Testis (tissue), 3 donors: ENCODE data around the gene CDKN2D. TPM values are rescaled to one million over a fixed set of nuclear protein-coding genes. Genes with fewer than 3 reads are reported as not detected.
"Not testable (repeated sequence)": the region's sequence is repeated elsewhere in the genome, so short reads cannot be mapped to it uniquely, and the experiment has no call there.

Experiments
- DNase-seq: peaks from one replicate; pipeline ENCODE4 v3.0.0-alpha.2; 2019
- H3K27ac ChIP-seq, 2 donors: fragments of 200-600 bp; sonication (generic); one replicate each; pipeline ENCODE4 v1.5.1; 2019
- H3K27me3 ChIP-seq: fragments of 200-600 bp; sonication (generic); one replicate; pipeline ENCODE4 v1.5.1; 2019
- H3K36me3 ChIP-seq: fragments of 200-600 bp; sonication (generic); one replicate; pipeline ENCODE4 v1.5.1; 2017; ENCODE audit warnings: low read depth; ENCODE audit errors: missing control alignments
- H3K4me1 ChIP-seq: fragments of 200-600 bp; sonication (generic); one replicate; pipeline ENCODE4 v1.5.1; 2019
- H3K4me3 ChIP-seq, 2 donors: fragments of 200-600 bp; sonication (generic); one replicate each; pipeline ENCODE4 v1.5.1; 2017 to 2019
- H3K9me3 ChIP-seq: fragments of 200-600 bp; sonication (generic); one replicate; pipeline ENCODE4 v1.5.1; 2017
- CTCF ChIP-seq, 3 experiments: fragments of 450-650 bp in 2 of 3; fragments of 200-600 bp in 1 of 3; sonication (generic) in 1 of 3; IDR thresholded peaks; one replicate each; pipeline ENCODE4 v1.5.1; 2016 to 2019; ENCODE audit warnings: antibody characterized with exemption in 3 of 3, mild to moderate bottlenecking in 2 of 3, moderate library complexity in 1 of 3
- POLR2A ChIP-seq: fragments of 450-650 bp; IDR thresholded peaks from one replicate; pipeline ENCODE4 v1.6.1; 2017; ENCODE audit warnings: antibody characterized with exemption, mild to moderate bottlenecking, moderate library complexity
- WGBS, 2 donors: methylation state at CpG; one replicate each; pipeline ENCODE4 v1.1.5; 2018; 5-methylcytosine and 5-hydroxymethylcytosine counted together
- intact Hi-C: fragments of 100-400 bp; cut with DNase I; formaldehyde crosslinking; loops from one replicate; pipeline ENCODE4 v1.15.1; 2023; ENCODE audit warnings: low total_unique reads
- polyA plus RNA-seq: library from polyadenylated mRNA; stranded (reverse); fragments of 350-450 nt; fragmentation: Illumina TruSeq; extraction: RNeasy Lipid Tissue Mini Kit (QIAGEN cat#74804); gene quantifications from one replicate; pipeline ENCODE4 v1.2.3, GENCODE V29; 2014; ENCODE audit warnings: low read depth, low replicate concordance; ENCODE audit not compliant: insufficient read depth
- total RNA-seq, 2 donors: library from RNA; depleted of rRNA; stranded (reverse); fragments of >200 nt; gene quantifications; one replicate each; pipeline ENCODE4 v1.2.3, GENCODE V29; 2016

The CDKN2D gene
- total and polyA plus RNA-seq, 3 donors from 2014 or later, result 30.6 to 57.7 (median 37.2) TPM

DNA sequence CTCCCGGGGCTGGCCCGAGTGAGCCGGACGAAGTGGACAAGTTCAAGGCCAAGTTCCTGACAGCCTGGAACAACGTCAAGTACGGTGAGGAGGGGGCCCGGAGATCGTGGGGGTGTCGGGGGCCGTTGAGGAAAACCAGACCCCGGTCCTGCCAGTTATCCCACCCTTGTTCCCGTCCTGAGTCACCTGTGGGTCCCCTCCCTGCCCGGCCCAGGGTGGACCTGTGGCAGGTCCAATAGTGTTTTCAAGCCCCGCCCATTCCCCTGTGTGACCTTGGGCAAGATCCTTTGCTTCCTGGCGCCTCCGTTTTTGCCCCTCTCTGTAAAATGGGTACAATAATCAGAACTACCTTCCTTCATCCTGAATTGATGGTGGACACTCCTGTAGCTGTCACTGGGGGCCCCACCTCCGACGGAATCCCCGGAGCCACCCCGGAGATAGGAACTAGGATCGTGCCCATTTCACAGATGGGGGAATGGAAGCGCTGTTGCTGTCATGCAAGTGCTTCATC, 24.5 kb downstream of the CDKN2D start:
- intact Hi-C loops, result no loop called here
- 14 to 17% methylated on average over 10 to 22 of the region's 22 CpGs for WGBS, 2 donors

DNA sequence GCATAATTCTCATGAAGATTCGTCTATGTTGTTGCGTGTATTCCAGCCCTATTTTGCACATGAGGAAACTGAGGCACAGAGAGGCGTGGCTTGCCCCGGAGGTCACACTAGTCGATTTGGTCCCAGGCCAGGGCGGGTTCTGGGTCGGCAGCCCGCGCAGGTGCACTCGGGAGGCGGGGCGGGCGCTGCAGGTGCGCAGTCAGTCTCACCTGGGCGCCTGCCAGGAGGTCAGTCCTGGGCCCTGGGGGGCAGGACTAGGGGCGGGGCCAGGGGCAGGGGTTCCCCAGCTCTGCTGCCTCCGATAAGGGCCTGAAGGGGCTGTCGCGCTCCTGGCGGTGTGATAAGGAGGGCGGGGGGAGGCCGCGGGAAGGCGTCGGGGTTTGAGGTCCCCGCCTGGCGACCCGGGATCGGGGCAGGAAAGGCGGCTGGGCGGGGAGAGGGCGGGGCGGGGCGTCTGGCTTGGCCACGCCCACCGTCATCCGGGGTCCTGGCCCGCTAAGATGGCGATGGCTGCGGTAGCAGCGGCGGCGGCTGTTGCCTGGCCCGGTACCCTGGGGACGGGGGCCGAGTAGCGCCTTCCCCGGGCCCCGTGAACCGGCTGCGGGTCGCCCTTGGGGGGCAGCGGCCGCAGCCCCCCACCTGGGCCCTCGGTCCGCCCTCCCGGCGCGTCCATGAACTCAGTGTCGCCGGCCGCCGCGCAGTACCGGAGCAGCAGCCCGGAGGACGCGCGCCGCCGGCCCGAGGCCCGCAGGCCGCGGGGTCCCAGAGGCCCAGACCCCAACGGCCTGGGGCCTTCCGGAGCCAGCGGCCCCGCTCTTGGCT, 25.1 kb downstream of the CDKN2D start, which contains the start of gene ATG4D:
ATG4D (plus strand) TSS at position 485 of the 822 bp plus-strand sequence; CDS start at position 672, 187 bp downstream.
- Histone ChIP-seq H3K4me1 (peaks cover 10% of the 10 kb centered on the region), H3K27me3 (no peaks in the 10 kb centered on the region), H3K4me3 (peak within 1 kb of the TSS; percentile 91 to 97), H3K36me3 (no peaks in the 10 kb centered on the region), H3K27ac (peak within 1 kb of the TSS; percentile 91 to 92), H3K9me3 (no peaks in the 10 kb centered on the region)
- WGBS, 2 donors, result 1 to 3% methylated on average over 11 to 42 of the region's 79 CpGs
- intact Hi-C loops, result no loop called here
- DNase-seq, result peak; percentile 86
- TF ChIP-seq POLR2A (no peak), CTCF (IDR thresholded peaks at IDR 0.05) (no peak)

More for the DNA sequence above, 24.5 kb downstream of the CDKN2D start:
- TF ChIP-seq POLR2A (no peak), CTCF (IDR thresholded peaks at IDR 0.05) (no peak)
- H3K4me3 ChIP-seq, result peak overlapping the region; percentile 91 to 97
- H3K27ac ChIP-seq, result peak overlapping the region; percentile 91 to 92
- H3K9me3 ChIP-seq, result no peaks in the 10 kb centered on the region
- no peaks in the 10 kb centered on the region for H3K27me3 ChIP-seq
- DNase-seq, result peak; percentile 52
- H3K36me3 ChIP-seq, result no peaks in the 10 kb centered on the region
- peaks cover 10% of the 10 kb centered on the region for H3K4me1 ChIP-seq

DNA sequence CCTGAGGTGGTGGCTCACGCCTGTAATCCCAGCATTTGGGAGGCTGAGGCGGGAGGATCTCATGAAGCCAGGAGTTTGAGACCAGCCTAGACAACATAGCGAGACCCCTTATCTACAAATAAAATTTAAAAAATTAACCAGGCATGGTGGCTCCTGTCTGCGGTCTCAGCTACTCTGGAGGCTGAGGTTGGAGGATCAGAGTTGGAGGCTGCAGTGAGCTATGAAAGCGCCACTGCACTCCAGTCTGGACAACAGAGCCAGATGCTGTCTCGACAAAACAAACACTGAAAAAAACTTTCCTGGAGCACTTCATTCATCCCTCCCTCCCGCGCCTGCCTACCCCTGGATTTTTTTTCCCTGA, 25.7 kb downstream of the CDKN2D start:
- Histone ChIP-seq H3K36me3 (no peaks in the 10 kb centered on the region), H3K4me3 (peak overlapping the region; percentile 91 to 97), H3K27ac (peak overlapping the region in 1 of 2 donors; percentile 92), H3K27me3 (no peaks in the 10 kb centered on the region), H3K4me1 (peaks cover 10% of the 10 kb centered on the region), H3K9me3 (no peaks in the 10 kb centered on the region)
- intact Hi-C loops, result no loop called here
- WGBS, 2 donors, result 29 to 48% methylated on average over 8 of the region's 8 CpGs
- TF ChIP-seq POLR2A (no peak), CTCF (IDR thresholded peaks at IDR 0.05) (no peak)
- no peak for DNase-seq

GRCh38 chr19:10539016-10539415, 29.8 kb downstream of the CDKN2D start:
- 70 to 71% methylated on average over 9 of the region's 9 CpGs for WGBS, 2 donors
- H3K4me3 ChIP-seq, H3K4me1 ChIP-seq, H3K27me3 ChIP-seq, H3K27ac ChIP-seq, H3K36me3 ChIP-seq, DNase-seq, intact Hi-C loops, H3K9me3 ChIP-seq: not testable (repeated sequence)

DNA sequence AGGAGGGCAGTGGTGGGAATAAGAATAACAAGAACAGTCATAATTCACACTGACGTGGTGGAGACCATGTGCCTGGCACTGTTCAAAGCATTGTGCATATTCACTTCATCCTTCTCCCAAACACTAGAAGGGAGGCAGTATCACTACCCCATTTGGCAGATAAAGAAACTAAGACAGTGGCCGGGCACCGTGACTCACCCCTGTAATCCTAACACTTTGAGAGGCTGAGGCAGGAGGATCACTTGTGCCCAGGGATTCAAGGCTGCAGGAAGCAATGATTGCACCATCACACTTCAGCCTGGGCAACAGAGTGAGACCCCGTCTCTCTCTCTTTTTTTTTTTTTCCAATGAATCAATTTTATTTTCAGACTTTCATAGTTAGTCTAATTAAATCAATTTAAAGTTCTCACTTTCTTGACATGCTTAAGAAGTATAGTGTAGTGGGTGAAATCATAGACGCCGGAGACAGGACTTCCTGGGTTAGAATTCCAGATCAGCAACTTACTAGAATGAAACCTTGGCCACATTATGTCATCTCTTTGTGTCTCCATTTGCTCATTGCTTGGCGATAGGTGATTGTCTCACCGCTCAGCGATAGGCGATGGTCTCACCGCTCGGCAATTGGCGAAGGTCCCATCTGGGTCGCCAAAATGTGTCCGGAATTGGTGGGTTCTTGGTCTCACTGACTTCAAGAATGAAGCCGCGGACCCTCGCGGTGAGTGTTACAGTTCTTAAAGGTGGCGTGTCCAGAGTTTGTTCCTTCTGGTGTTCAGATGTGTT, 30.4 kb downstream of the CDKN2D start:
- H3K9me3 ChIP-seq, result no peaks in the 10 kb centered on the region
- no peaks in the 10 kb centered on the region for H3K36me3 ChIP-seq
- peaks cover 2% of the 10 kb centered on the region for H3K4me1 ChIP-seq
- H3K4me3 ChIP-seq, result no peak overlapping the region
- H3K27me3 ChIP-seq, result no peaks in the 10 kb centered on the region
- no peak for TF ChIP-seq CTCF (IDR thresholded peaks at IDR 0.05)
- TF ChIP-seq POLR2A, result no peak
- 76 to 82% methylated on average over 17 to 20 of the region's 20 CpGs for WGBS, 2 donors
- DNase-seq, result no peak
- H3K27ac ChIP-seq, result no peak overlapping the region
- intact Hi-C loops, result no loop called here
